Liver (tissue), 9 donors: ENCODE results near the gene UBAP2L. TPM values are rescaled to one million over a fixed set of nuclear protein-coding genes. Genes with fewer than 3 reads are reported as not detected.

Source experiments
- DNase-seq: peaks from one replicate; pipeline ENCODE4 v3.0.0-alpha.2; 2017; ENCODE audit warnings: low spot score
- H3K27ac ChIP-seq, 2 donors: one replicate each; pipeline ENCODE4 v1.7.0; 2013; ENCODE audit warnings: inconsistent platforms in 2 of 2, low read length in 2 of 2, control low read depth in 1 of 2, low read depth in 1 of 2, mild to moderate bottlenecking in 1 of 2
- H3K27me3 ChIP-seq, 4 donors: one replicate each; pipeline versions ENCODE4 v1.6.1 to v1.7.0; 2013; ENCODE audit warnings: low read length in 3 of 4, inconsistent platforms in 1 of 4, mild to moderate bottlenecking in 1 of 4, moderate library complexity in 1 of 4; ENCODE audit not compliant: control insufficient read depth in 4 of 4, insufficient read depth in 4 of 4
- H3K36me3 ChIP-seq, 4 donors: one replicate each; pipeline versions ENCODE4 v1.6.1 to v1.7.0; 2013; ENCODE audit warnings: low read length in 3 of 4, mild to moderate bottlenecking in 3 of 4, low read depth in 1 of 4, moderate library complexity in 1 of 4; ENCODE audit not compliant: control insufficient read depth in 4 of 4, insufficient read depth in 3 of 4
- H3K4me1 ChIP-seq, 4 donors: one replicate each; pipeline versions ENCODE4 v1.6.1 to v1.7.0; 2013; ENCODE audit warnings: low read length in 3 of 4, mild to moderate bottlenecking in 3 of 4, moderate library complexity in 1 of 4; ENCODE audit not compliant: control insufficient read depth in 4 of 4, insufficient read depth in 4 of 4
- H3K4me3 ChIP-seq, 3 donors: one replicate each; pipeline versions ENCODE4 v1.6.1 to v1.7.0; 2013; ENCODE audit warnings: low read length in 3 of 3, control low read depth in 1 of 3, low read depth in 1 of 3, mild to moderate bottlenecking in 1 of 3
- H3K9ac ChIP-seq, 2 donors: one replicate each; pipeline ENCODE4 v1.7.0; 2013; ENCODE audit warnings: low read length in 2 of 2, mild to moderate bottlenecking in 2 of 2, moderate library complexity in 2 of 2, control low read depth in 1 of 2, low read depth in 1 of 2
- H3K9me3 ChIP-seq, 4 donors: one replicate each; pipeline versions ENCODE4 v1.6.1 to v1.7.0; 2013; ENCODE audit warnings: low read length in 3 of 4; ENCODE audit not compliant: control insufficient read depth in 4 of 4
- ATF3 ChIP-seq: IDR thresholded peaks from 2 replicates; pipeline ENCODE4 v1.6.1; 2016; ENCODE audit warnings: antibody characterized with exemption
- CTCF ChIP-seq: fragments of 150-350 bp; IDR thresholded peaks from 2 replicates; pipeline ENCODE4 v1.5.1; 2017; ENCODE audit warnings: improper control_type of control experiment, low read depth, low read length; ENCODE audit not compliant: missing input control
- EGR1 ChIP-seq, 2 donors: IDR thresholded peaks; 2 replicates each; pipeline ENCODE4 v1.6.1; 2016 to 2018; ENCODE audit warnings: antibody characterized with exemption in 2 of 2, low read depth in 2 of 2
- FOXA1 ChIP-seq: IDR thresholded peaks from 2 replicates; pipeline ENCODE4 v1.6.1; 2016; ENCODE audit warnings: antibody characterized with exemption
- FOXA2 ChIP-seq: IDR thresholded peaks from 2 replicates; pipeline ENCODE4 v1.6.1; 2016; ENCODE audit warnings: antibody characterized with exemption
- HNF4A ChIP-seq, 2 donors: conservative IDR thresholded peaks; 2 replicates each; pipeline ENCODE4 v1.6.1; 2016; ENCODE audit warnings: antibody characterized with exemption in 2 of 2, mild to moderate bottlenecking in 2 of 2
- HNF4G ChIP-seq: IDR thresholded peaks from 2 replicates; pipeline ENCODE4 v1.6.1; 2016; ENCODE audit warnings: antibody characterized with exemption
- JUND ChIP-seq, 2 donors: IDR thresholded peaks; 2 replicates each; pipeline ENCODE4 v1.6.1; 2016; ENCODE audit warnings: antibody characterized with exemption in 2 of 2
- MAX ChIP-seq: IDR thresholded peaks from 2 replicates; pipeline ENCODE4 v1.6.1; 2016; ENCODE audit warnings: antibody characterized with exemption
- NR2F2 ChIP-seq: IDR thresholded peaks from 2 replicates; pipeline ENCODE4 v1.6.1; 2016; ENCODE audit warnings: antibody characterized with exemption
- RAD21 ChIP-seq, 2 donors: IDR thresholded peaks; 2 replicates each; pipeline ENCODE4 v1.6.1; 2016; ENCODE audit warnings: antibody characterized with exemption in 2 of 2, mild to moderate bottlenecking in 2 of 2
- REST ChIP-seq: IDR thresholded peaks from 2 replicates; pipeline ENCODE4 v1.6.1; 2016; ENCODE audit warnings: antibody characterized with exemption, mild to moderate bottlenecking
- RXRA ChIP-seq, 2 donors: IDR thresholded peaks; 2 replicates each; pipeline ENCODE4 v1.6.1; 2017 to 2018; ENCODE audit warnings: antibody characterized with exemption in 2 of 2, mild to moderate bottlenecking in 1 of 2
- SP1 ChIP-seq: IDR thresholded peaks from 2 replicates; pipeline ENCODE4 v1.6.1; 2018; ENCODE audit warnings: antibody characterized with exemption, mild to moderate bottlenecking
- TAF1 ChIP-seq: conservative IDR thresholded peaks from 2 replicates; pipeline ENCODE4 v1.6.1; 2016; ENCODE audit warnings: antibody characterized with exemption, mild to moderate bottlenecking
- YY1 ChIP-seq: IDR thresholded peaks from 2 replicates; pipeline ENCODE4 v1.6.1; 2016; ENCODE audit warnings: antibody characterized with exemption, mild to moderate bottlenecking
- ZBTB33 ChIP-seq: IDR thresholded peaks from 2 replicates; pipeline ENCODE4 v1.6.1; 2016; ENCODE audit warnings: antibody characterized with exemption
- WGBS: extraction: QIAGEN DNeasy Blood & Tissue Kit; methylation state at CpG from one replicate; pipeline ENCODE4 v1.1.7; 2013; 5-methylcytosine and 5-hydroxymethylcytosine counted together
- polyA plus RNA-seq, 2 donors: library from polyadenylated mRNA; stranded (reverse) in 1 of 2; unstranded in 1 of 2; fragments of 200-250 nt in 1 of 2; fragments of >200 nt in 1 of 2; fragmentation: Nextera tagmentation in 1 of 2; extraction: Ambion mirVana in 1 of 2; gene quantifications; one replicate each; pipeline versions ENCODE4 v1.2.1 to v1.2.3, GENCODE V29; 2013 to 2015
- total RNA-seq, 2 donors: library from RNA; depleted of rRNA; stranded (reverse); fragments of >200 nt; gene quantifications; one replicate each; pipeline ENCODE4 v1.2.3, GENCODE V29; 2014
- donor health status: healthy.
- donor health status: healthy.
- donor health status: healthy.
- donor health status: healthy.
- donor health status: healthy.

The UBAP2L gene
- total and polyA plus RNA-seq, 4 donors = 24.3 to 51.0 (median 34.1) TPM

GRCh38 chr1:154198756-154199562, 21.8 kb upstream of the UBAP2L start:
- no peak overlapping the region for H3K4me3 ChIP-seq
- no peak overlapping the region for H3K27ac ChIP-seq
- peaks cover 0 to 7% (median 5%) of the 10 kb centered on the region in 4 donors for H3K4me1 ChIP-seq
- TF ChIP-seq RAD21 (IDR thresholded peaks at IDR 0.05) (peak; percentile 73 to 82), TAF1 (no peak), YY1 (no peak), REST (no peak), HNF4G (no peak), ZBTB33 (no peak), NR2F2 (no peak), CTCF (peak; percentile 56), JUND (IDR thresholded peaks at IDR 0.05) (no peak), FOXA1 (no peak), EGR1 (IDR thresholded peaks at IDR 0.05; ENCODE audit: low read depth in 2 of 2) (no peak), HNF4A (conservative IDR thresholded peaks at IDR 0.05) (no peak), MAX (no peak), SP1 (no peak), FOXA2 (no peak), ATF3 (no peak), RXRA (IDR thresholded peaks at IDR 0.05) (no peak)
- H3K9me3 ChIP-seq = no peaks in the 10 kb centered on the region
- H3K36me3 ChIP-seq = no peaks in the 10 kb centered on the region
- no peaks in the 10 kb centered on the region for H3K27me3 ChIP-seq
- 5% methylated on average over 5 of the region's 5 CpGs for WGBS
- no peak overlapping the region for H3K9ac ChIP-seq
- no peak for DNase-seq
